ENCODE measurements around the gene RNF26. TPM values are rescaled to one million over a fixed set of nuclear protein-coding genes. Genes with fewer than 3 reads are reported as not detected.

RNF26 gene
- total RNA-seq, 1 experiment from 2014 or later, result 45.6 TPM

DNA sequence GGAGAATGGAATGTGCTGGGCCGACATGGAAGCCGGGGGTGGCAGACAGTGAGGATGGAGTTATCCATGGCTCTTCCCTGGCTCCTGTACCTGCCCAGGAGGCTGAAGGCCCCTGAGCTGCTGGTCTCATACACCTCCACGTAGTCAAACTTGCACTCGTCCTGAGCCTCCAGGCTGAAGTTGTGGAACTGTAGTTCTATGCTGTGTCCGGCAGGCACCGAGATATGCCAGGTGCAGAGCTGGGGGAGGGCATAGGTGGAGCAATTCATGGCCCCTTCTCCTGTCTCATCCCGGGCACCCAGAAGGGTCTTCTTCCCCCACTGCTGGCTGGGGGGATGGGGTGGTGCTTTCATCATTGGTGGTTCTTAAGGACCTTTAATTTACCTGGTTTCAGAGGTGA, 9.4 kb downstream of the RNF26 start:
- ATAC-seq (no peak), DNase-seq (ENCODE audit: low read depth, low spot score) (no peak)
- peaks cover 0 to 17% of the 10 kb centered on the region in 2 experiments; a peak in 3 of 4 replicates for H3K4me1 ChIP-seq (ENCODE audit: control insufficient read depth in 1 of 2, insufficient read depth in 2 of 2, low read length in 2 of 2)
- RAD21 ChIA-PET (ENCODE audit: low non-redundant PET in 1 of 2, low total read pairs in 2 of 2, uncharacterized antibody in 2 of 2, unreplicated experiment in 2 of 2), result no interaction called here
- no peak overlapping the region for H3K4me3 ChIP-seq (replicated peaks in 1 of 2; ENCODE audit: low read depth in 1 of 2, low read length in 2 of 2)
- TF ChIP-seq EGR1 (IDR thresholded peaks at IDR 0.05; ENCODE audit: low read depth) (no peak), SIN3A (IDR thresholded peaks at IDR 0.05; ENCODE audit: low read depth) (no peak)
- TF ChIP-seq, protein P1, sequence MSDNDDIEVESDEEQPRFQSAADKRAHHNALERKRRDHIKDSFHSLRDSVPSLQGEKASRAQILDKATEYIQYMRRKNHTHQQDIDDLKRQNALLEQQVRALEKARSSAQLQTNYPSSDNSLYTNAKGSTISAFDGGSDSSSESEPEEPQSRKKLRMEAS (IDR thresholded peaks at IDR 0.05), result no peak
- H3K9me2 ChIP-seq (ENCODE audit: insufficient read depth), result no peaks in the 10 kb centered on the region
- no peak overlapping the region for H3K4me2 ChIP-seq (ENCODE audit: low read length)
- no peaks in the 10 kb centered on the region for H3K9me3 ChIP-seq (ENCODE audit: control insufficient read depth in 1 of 2, insufficient read depth in 1 of 2, low read depth in 1 of 2, low read length in 2 of 2)
- POLR2A ChIA-PET, result no interaction called here
- no TSS peak for BruUV-seq (replicated peaks)
- H3K27me3 ChIP-seq (ENCODE audit: insufficient read depth, low read length), result no peaks in the 10 kb centered on the region
- no peak overlapping the region for H3K27ac ChIP-seq (ENCODE audit: low read depth, low read length)
- H3K9ac ChIP-seq (ENCODE audit: low read length), result no peak overlapping the region
- H2AFZ ChIP-seq (ENCODE audit: low read depth, low read length, poor library complexity, severe bottlenecking), result no peak overlapping the region
- no peaks in the 10 kb centered on the region for H3K79me2 ChIP-seq (ENCODE audit: insufficient read depth, low read length)
- intact Hi-C loops (cut with micrococcal nuclease), result no loop called here
- no peaks in the 10 kb centered on the region for H4K20me1 ChIP-seq (ENCODE audit: insufficient read depth)
- H3K36me3 ChIP-seq (ENCODE audit: control insufficient read depth in 1 of 2, insufficient read depth in 2 of 2, low read length in 2 of 2), result no peaks in the 10 kb centered on the region
- CTCF ChIA-PET, result interaction anchor here (1.1 kb wide), 1 partner anchor 13 kb away, joined by 3 read pairs; no protein-coding TSS in a partner anchor

DNA sequence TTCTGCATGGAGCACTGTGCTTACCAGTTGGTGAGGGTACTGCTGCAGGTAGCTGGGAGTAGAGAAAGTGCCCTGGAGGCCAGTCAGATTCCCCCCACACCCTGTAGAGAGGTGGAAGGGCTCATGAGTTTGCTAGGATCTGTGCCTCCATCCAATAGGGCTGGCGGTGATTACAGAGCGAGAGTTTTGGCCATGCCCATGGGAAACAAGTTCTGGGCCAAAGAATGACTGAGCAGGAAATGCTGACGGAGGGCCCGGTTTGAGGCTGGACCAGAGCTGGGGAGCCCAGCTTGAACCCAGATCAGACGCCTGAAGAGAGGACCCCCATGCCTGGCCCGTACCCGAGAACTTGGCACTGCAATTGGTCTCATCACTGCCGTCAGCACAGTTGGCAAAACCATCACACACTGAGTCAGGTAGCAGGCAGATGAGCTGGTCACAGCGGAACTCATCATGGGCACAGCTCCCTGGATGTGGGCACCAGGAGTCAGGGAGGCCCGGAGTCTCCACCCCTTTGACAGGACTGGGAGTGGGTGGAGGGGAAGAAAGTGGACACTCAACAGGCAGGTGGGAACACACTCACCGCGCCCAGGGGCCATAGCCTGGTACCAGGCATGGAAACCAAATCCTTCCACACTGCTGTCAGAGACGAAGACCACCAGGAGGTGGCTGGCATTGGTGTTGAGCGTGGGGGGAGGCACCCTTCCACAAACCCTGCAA, 10.1 kb downstream of the RNF26 start:
- ChIA-PET POLR2A (no interaction called here), CTCF (interaction anchor here (1.1 kb wide), 1 partner anchor 12 kb away, joined by 3 read pairs; no protein-coding TSS in a partner anchor), RAD21 (ENCODE audit: low non-redundant PET in 1 of 2, low total read pairs in 2 of 2, uncharacterized antibody in 2 of 2, unreplicated experiment in 2 of 2) (no interaction called here)
- Histone ChIP-seq H2AFZ (ENCODE audit: low read depth, low read length, poor library complexity, severe bottlenecking) (no peak overlapping the region), H4K20me1 (ENCODE audit: insufficient read depth) (no peaks in the 10 kb centered on the region), H3K79me2 (ENCODE audit: insufficient read depth, low read length) (no peaks in the 10 kb centered on the region), H3K36me3 (ENCODE audit: control insufficient read depth in 1 of 2, insufficient read depth in 2 of 2, low read length in 2 of 2) (no peaks in the 10 kb centered on the region), H3K9ac (ENCODE audit: low read length) (no peak overlapping the region), H3K27ac (ENCODE audit: low read depth, low read length) (no peak overlapping the region), H3K4me1 (ENCODE audit: control insufficient read depth in 1 of 2, insufficient read depth in 2 of 2, low read length in 2 of 2) (peaks cover 0 to 10% of the 10 kb centered on the region in 2 experiments; a peak in 2 of 4 replicates), H3K4me2 (ENCODE audit: low read length) (no peak overlapping the region), H3K9me3 (ENCODE audit: control insufficient read depth in 1 of 2, insufficient read depth in 1 of 2, low read depth in 1 of 2, low read length in 2 of 2) (no peaks in the 10 kb centered on the region), H3K4me3 (replicated peaks in 1 of 2; ENCODE audit: low read depth in 1 of 2, low read length in 2 of 2) (no peak overlapping the region), H3K9me2 (ENCODE audit: insufficient read depth) (no peaks in the 10 kb centered on the region), H3K27me3 (ENCODE audit: insufficient read depth, low read length) (no peaks in the 10 kb centered on the region)
- TF ChIP-seq ELF1 (IDR thresholded peaks at IDR 0.05; ENCODE audit: borderline replicate concordance, low read depth), result no peak
- no peak for TF ChIP-seq ZNF274 (IDR thresholded peaks at IDR 0.05; ENCODE audit: low read depth, low read length)
- TF ChIP-seq CEBPB (IDR thresholded peaks at IDR 0.05; ENCODE audit: low read depth), result no peak
- TF ChIP-seq JUND (IDR thresholded peaks at IDR 0.05), result no peak
- TF ChIP-seq FOSL1 (IDR thresholded peaks at IDR 0.05; ENCODE audit: low read depth), result no peak
- TF ChIP-seq ZFX (IDR thresholded peaks at IDR 0.05), result no peak
- TF ChIP-seq, protein P2, sequence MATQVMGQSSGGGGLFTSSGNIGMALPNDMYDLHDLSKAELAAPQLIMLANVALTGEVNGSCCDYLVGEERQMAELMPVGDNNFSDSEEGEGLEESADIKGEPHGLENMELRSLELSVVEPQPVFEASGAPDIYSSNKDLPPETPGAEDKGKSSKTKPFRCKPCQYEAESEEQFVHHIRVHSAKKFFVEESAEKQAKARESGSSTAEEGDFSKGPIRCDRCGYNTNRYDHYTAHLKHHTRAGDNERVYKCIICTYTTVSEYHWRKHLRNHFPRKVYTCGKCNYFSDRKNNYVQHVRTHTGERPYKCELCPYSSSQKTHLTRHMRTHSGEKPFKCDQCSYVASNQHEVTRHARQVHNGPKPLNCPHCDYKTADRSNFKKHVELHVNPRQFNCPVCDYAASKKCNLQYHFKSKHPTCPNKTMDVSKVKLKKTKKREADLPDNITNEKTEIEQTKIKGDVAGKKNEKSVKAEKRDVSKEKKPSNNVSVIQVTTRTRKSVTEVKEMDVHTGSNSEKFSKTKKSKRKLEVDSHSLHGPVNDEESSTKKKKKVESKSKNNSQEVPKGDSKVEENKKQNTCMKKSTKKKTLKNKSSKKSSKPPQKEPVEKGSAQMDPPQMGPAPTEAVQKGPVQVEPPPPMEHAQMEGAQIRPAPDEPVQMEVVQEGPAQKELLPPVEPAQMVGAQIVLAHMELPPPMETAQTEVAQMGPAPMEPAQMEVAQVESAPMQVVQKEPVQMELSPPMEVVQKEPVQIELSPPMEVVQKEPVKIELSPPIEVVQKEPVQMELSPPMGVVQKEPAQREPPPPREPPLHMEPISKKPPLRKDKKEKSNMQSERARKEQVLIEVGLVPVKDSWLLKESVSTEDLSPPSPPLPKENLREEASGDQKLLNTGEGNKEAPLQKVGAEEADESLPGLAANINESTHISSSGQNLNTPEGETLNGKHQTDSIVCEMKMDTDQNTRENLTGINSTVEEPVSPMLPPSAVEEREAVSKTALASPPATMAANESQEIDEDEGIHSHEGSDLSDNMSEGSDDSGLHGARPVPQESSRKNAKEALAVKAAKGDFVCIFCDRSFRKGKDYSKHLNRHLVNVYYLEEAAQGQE (IDR thresholded peaks at IDR 0.05; ENCODE audit: low read depth), result no peak
- TF ChIP-seq, protein P1 (IDR thresholded peaks at IDR 0.05), result no peak
- TF ChIP-seq TCF7L2 (IDR thresholded peaks at IDR 0.05; ENCODE audit: borderline replicate concordance, extremely low read depth, insufficient read depth, insufficient read length), result no peak
- no peak for TF ChIP-seq SIN3A (IDR thresholded peaks at IDR 0.05; ENCODE audit: low read depth)
- no peak for TF ChIP-seq POLR2A (IDR thresholded peaks at IDR 0.05; ENCODE audit: borderline replicate concordance, extremely low read depth, insufficient read depth, insufficient read length)
- TF ChIP-seq EGR1 (IDR thresholded peaks at IDR 0.05; ENCODE audit: low read depth), result no peak
- BruUV-seq (replicated peaks), result no TSS peak
- DNase-seq (ENCODE audit: low read depth, low spot score), result no peak
- intact Hi-C loops (cut with micrococcal nuclease), result no loop called here
- ATAC-seq, result no peak

Data from HCT116 (cell line).